ENCODE measurements around the gene PPFIBP1. TPM values are rescaled to one million over a fixed set of nuclear protein-coding genes. Genes with fewer than 3 reads are reported as not detected.

The PPFIBP1 gene
- total and polyA plus RNA-seq, 9 of the 15 experiments (the other 6 are each of a cell fraction or from before 2014, with no cell fraction given), result 0.46 to 3.5 (median 1.8) TPM

GRCh38 chr12:27571463-27571862, 47.5 kb downstream of the PPFIBP1 start:
- H3K27ac ChIP-seq (ENCODE audit: extremely low read depth, low read depth, low read length), result no peak overlapping the region
- no peak overlapping the region for H3K4me2 ChIP-seq (ENCODE audit: insufficient read depth, low read length)
- FAIRE-seq (no peak), ATAC-seq (no peak), DNase-seq (ENCODE audit: extremely low read depth in 1 of 4, low spot score in 3 of 4) (no peak)
- no peak overlapping the region for H3K9ac ChIP-seq (ENCODE audit: insufficient read depth in 1 of 2, low read depth in 2 of 2, low read length in 2 of 2)
- H3K9me3 ChIP-seq (replicated peaks; ENCODE audit: control insufficient read depth, insufficient read depth, low read depth, low read length), result no peaks in the 10 kb centered on the region
- H3K27me3 ChIP-seq (ENCODE audit: control insufficient read depth in 2 of 2, insufficient read depth in 2 of 2, low read length in 2 of 2), result no peaks in the 10 kb centered on the region; a peak in 1 of 5 replicates
- in situ Hi-C loops (cut with MboI), result no loop called here
- H3K79me2 ChIP-seq (ENCODE audit: control insufficient read depth, insufficient read depth, low read length), result no peaks in the 10 kb centered on the region
- no peak overlapping the region for H3K4me3 ChIP-seq
- ChIA-PET POLR2A (interaction anchor here (1.4 kb wide), 1 partner anchor 26 kb away, joined by 3 read pairs; no protein-coding TSS in a partner anchor), CTCF (ENCODE audit: low intra/inter-chr PET ratio) (no interaction called here)
- intact Hi-C loops (cut with micrococcal nuclease), result no loop called here
- WGBS (ENCODE audit: insufficient coverage, low coverage, missing lambda C conversion rate), result 0% methylated on average over 1 of the region's 1 CpG
- no peaks in the 10 kb centered on the region for H3K9me1 ChIP-seq (ENCODE audit: control insufficient read depth, insufficient read depth, low read length)
- no TSS peak for BruUV-seq (replicated peaks)
- no peaks in the 10 kb centered on the region for H4K20me1 ChIP-seq (replicated peaks; ENCODE audit: control insufficient read depth, insufficient read depth, low read length)
- no peak overlapping the region for H2AFZ ChIP-seq (ENCODE audit: low read depth, low read length)
- no peaks in the 10 kb centered on the region for H3K4me1 ChIP-seq (replicated peaks in 1 of 2; ENCODE audit: control insufficient read depth in 2 of 2, insufficient read depth in 2 of 2, low read length in 2 of 2)
- H3K36me3 ChIP-seq (ENCODE audit: control insufficient read depth, insufficient read depth, low read length), result no peaks in the 10 kb centered on the region
- no peak for TF ChIP-seq PHF8 (IDR thresholded peaks at IDR 0.05; ENCODE audit: borderline replicate concordance, low read length)
- TF ChIP-seq NRF1 (conservative IDR thresholded peaks at IDR 0.05 in 1 of 2, IDR thresholded peaks at IDR 0.05 in 1 of 2), result no peak
- TF ChIP-seq ZNF583 (CRISPR knock-in tag; IDR thresholded peaks at IDR 0.05), result no peak
- TF ChIP-seq RAD21 (CRISPR knock-in tag; conservative IDR thresholded peaks at IDR 0.05 in 1 of 2, IDR thresholded peaks at IDR 0.05 in 1 of 2), result no peak
- TF ChIP-seq CTCF (IDR thresholded peaks at IDR 0.05 in 2 of 3, conservative IDR thresholded peaks at IDR 0.05 in 1 of 3; ENCODE audit: insufficient read depth in 2 of 3, low read depth in 1 of 3, low read length in 3 of 3), result no peak
- TF ChIP-seq DMBX1 (CRISPR knock-in tag; IDR thresholded peaks at IDR 0.05; ENCODE audit: borderline replicate concordance), result no peak
- no peak for TF ChIP-seq THAP12 (CRISPR knock-in tag; IDR thresholded peaks at IDR 0.05)
- TF ChIP-seq ZNF444 (CRISPR knock-in tag; IDR thresholded peaks at IDR 0.05), result no peak
- no peak for TF ChIP-seq VEZF1 (CRISPR knock-in tag; IDR thresholded peaks at IDR 0.05)
- no peak for TF ChIP-seq TRIM24 (IDR thresholded peaks at IDR 0.05)
- TF ChIP-seq TEAD1 (CRISPR knock-in tag; IDR thresholded peaks at IDR 0.05), result no peak
- TF ChIP-seq ETS2 (tag; IDR thresholded peaks at IDR 0.05; ENCODE audit: borderline replicate concordance, poor library complexity, severe bottlenecking), result no peak
- TF ChIP-seq HOMEZ (CRISPR knock-in tag; IDR thresholded peaks at IDR 0.05), result no peak
- TF ChIP-seq E2F3 (CRISPR knock-in tag; IDR thresholded peaks at IDR 0.05), result no peak
- TF ChIP-seq XRCC4 (IDR thresholded peaks at IDR 0.05; ENCODE audit: extremely low read depth, insufficient read depth, insufficient read length), result no peak

All from K562 (cell line).